Mucosa of gallbladder (tissue), 1 donor: Measurements from ENCODE around the gene SMIM45.

Source experiments
- DNase-seq: peaks from one replicate; pipeline ENCODE4 v3.0.0-alpha.2; 2020; ENCODE audit warnings: low spot score
- donor health status: DM: no; HTN: no; CAD: no.

SMIM45 gene

GRCh38 chr22:41915786-41916493, 36.0 kb upstream of the SMIM45 start:
- DNase-seq = no peak

DNA sequence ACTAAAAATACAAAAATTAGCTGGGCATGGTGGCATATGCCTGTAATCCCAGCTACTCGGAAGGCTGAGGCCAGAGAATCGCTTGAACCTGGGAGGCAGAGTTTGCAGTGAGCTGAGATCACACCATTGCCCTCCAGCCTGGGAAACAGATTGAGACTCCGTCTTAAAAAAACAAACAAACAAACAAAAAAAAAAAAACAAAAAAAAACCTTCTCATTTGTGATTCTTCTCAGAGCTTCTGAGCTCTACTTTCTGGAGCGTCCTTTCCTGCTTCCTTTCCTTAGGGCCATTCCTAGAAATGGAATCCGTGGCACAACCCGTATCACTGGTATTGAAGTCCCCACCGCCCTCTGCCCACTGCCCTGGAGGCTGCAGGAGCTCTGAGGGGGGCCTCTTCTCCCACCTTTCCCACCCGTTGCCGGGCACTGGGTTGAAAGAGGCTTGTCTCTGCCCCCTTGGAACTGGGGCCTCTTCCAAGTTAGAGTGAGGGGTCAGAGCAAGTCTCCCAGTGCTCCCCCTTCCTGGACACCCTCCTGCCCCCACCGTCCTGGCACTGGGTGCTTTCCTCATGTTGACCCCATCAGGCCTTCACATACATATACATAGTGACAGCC, 35.1 kb upstream of the SMIM45 start:
- DNase-seq = no peak

DNA sequence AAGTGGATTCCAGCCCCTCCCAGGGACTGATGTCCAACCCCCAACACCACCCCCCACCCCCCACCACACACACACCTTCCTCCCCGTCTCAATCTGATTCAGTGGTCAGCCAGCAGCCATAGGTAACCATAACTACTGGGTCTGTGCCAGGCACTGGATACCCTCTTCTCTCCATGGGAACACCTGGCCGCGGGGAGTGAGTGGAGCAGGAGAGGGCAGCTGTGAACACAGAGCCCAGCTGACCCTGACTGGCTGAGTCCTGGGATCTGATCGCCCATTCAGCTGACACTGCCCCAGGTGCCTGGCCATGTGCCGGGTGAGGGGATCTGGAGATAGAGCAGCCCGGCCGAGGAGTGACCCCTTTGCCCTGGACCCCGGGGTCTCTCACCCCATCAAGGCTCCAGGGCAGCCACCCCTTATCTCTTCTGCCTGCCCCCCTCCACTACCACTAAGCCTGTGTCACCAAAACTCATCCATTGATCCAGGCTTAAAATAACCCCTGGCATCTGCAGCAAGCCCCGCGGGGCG, 34.5 kb upstream of the SMIM45 start:
- DNase-seq = no peak

- DNase-seq = peak; percentile 43
Measured at GRCh38 chr22:41917903-41918791, 33.8 kb upstream of the SMIM45 start.

DNA sequence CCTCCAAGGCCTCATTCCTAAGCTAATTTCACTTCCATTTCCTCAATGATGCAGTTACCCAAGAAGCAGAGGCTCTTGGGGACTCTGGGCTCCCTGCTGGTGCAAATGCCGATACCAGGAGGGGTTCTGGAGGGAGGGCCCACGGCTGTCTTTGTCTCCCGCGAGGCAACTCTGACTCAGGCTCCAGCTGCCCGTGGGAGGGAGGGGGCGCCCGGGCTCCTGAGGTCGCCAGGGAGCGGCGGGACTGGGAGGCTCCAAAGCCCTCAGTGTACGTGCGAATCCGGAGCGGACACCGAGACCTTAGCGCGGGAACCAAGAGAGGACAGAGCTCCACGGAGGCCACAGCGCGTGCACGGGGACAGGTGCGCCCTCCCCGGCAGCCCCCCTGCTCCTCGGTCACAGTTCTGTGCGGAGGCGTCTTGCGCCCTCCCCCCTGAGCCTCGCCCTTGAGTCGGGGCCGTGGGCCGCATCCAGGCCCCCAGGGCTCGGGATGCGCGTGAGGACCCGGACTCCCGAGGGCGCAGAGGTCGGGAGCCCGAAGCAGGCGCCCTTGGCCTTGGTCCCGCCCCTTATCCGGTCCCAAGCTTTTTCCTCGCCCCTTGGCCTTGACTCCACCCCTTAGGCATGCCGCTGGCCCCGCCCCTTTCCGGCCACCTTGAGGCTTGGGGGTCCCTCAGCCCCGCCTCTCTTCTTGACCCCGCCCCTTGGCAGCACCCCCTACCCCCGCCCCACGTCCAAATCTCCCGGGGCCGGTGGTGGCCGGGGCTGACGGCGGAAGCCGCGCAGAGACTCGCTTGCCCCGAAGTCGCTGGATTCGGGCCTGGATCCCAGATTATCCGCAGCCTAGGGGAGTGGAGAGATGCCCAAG, 32.4 kb upstream of the SMIM45 start:
- DNase-seq = no peak

DNA sequence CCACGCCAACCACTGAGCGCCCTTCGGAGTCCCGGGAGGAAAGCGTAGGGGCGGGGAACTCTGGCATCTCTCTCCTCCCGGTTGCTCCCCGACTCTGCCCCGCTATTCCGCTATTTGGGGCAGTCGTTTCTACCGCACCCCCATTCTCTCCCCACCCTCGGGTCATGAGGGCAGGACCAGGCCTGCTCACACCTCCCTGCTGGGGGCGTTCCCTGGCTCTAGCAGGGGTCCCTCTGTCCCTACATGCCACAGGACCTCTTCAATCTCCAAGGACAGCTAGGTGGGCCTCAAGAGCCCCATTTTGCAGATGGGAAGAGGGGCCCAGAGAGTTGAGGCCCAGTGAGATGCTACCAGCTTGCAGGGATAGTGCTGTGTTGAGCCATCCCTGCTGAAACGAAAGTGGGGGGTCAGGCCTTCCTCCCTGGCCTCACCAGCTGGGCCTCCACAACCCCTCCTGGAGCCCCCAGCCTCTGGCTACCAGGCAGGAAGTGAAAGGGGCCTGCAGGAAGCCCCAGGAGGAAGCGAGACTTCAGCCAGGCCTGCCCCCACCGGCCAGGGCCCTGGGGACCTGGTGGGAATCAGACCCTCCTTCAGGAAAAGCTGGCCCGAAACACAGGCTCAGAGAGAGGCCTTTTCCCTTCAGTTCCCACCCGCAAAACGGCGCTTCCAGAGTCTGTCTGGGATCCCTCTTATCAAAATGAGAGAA, 31.5 kb upstream of the SMIM45 start:
- no peak for DNase-seq

DNA sequence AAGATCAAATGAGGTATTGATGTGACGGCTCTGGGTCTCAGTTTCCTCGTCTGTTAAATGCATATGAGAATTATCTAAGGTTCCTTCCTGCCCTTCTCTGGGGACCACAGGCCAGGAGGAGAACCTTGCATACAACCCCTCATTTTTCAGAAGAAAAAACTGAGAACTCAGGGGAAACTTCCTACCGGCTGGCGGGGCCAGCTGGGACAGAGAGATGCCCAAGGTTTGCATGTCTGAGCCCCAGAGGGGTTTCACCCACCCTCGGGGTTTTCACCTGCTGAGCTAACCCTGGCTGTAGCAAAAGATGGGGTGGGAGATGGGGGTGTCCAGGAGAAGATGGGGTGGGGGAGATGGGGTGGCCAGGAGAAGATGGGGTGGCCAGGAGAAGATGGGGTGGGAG, 29.6 kb upstream of the SMIM45 start:
- no peak for DNase-seq

DNA sequence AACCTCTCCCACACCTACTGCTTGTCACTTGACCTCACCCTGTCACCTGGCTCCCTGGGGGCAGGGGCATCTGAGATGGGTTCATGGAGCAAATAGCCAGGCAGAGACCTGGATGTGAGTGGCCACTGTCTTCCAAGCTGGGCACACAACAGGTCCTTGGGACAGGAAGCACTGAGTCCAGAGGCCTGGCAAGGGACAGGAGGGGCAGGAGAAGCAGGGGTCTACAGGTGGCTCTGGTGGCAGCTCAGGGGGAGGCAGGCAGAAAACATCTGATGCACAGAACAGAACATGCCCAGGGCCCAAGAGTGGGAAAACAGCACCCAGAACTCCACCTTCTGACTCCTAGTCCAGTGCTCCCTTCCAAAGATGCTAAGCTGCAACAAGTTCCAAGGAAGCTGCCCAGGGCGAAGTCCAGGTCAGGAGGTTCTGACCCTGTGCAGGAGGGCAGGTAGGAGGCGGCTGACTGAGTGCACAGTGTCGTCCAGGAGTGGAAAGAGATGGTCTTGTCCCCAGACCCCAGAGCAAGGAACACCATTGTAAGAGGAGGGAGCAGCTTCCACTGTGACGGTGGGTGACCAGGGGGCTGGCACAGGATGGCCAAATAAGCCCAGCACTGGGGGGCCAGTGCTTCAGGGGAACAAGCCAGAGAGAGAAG, 28.9 kb upstream of the SMIM45 start:
- DNase-seq = no peak

DNA sequence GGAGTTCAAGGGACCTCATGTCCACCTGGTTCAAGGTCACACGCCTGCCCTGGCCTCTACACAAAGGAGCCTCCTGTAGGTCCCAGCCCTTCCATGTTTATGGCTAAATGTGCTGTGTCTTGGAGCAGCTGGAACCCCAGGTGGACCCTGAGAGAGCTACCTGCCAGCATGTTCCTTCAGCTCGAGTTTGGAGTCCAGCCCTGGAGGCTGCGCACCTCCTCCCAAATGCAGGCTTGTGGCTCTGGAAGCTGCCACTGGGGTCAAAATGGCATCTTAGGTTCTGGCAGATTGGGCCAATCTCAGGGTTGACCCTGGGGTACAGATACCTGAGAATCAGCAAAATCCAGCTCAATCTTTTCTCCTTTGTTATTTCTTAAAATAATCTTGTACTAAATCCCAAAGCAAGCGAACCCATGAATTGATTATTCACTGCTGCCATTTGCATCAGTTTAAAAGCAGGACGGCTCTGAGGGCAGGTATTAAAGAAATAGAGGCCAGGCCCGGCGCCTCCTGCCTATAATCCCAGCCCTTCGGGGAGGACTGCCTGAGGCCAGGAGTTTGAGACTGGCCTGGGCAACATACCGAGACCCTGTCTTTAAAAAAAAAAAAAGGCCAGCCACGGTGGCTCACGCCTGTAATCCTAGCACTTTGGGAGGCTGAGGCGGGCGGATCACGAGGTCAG, 28.2 kb upstream of the SMIM45 start:
- no peak for DNase-seq

DNA sequence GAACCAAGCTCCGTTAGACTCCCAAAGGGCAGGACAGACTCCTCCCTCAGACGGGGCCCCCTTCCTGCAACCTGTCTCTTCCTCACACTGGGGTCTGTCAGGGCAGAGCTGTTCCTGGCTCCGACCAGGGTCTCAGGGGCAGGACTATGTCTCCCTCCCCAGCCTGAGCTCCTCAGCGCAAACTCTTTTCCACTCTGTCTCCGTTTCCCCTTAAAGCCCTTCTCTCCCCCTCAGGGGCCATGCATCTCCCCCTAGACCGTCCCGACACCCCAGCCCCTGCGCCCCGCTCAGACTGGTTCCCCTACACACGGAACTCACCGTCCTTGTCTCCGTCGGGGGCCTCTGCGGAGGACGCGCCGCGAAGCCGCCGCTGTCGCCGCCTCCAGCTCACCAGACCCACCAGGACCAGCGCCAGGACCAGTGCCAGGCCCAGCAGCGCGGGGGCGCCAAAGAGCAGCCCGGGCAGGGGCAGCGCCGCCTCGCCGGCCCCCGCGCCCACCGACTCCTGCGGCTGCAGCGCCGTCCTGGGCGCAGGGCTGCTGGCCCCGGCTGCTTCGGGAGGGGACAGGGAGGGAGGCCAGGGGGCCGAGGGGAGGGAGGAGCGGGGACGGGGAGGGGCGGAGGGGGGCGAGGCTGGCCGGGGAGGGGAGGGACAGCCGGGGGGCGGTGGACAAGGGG, 26.0 kb upstream of the SMIM45 start:
- peak; percentile 56 for DNase-seq

DNA sequence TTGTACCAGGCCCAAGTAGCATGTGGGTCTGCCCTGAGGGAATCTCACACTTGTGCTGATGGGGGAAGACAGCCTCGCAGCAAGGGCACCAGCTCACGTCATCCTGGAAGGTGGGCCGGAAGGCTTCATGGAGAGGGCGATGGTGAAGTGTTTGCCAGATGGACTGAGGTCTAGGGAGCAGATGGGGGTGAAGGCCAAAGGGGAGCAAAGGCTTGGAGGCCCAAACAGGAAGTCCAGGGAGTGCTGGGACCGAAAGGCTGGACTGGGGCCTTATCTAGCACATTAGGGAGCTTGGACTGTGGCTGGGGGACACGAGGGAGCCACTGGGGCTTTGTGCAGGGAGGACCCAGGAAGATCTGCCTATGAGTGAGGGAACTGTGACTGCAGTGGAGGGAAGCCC, 24.1 kb upstream of the SMIM45 start:
- no peak for DNase-seq

DNA sequence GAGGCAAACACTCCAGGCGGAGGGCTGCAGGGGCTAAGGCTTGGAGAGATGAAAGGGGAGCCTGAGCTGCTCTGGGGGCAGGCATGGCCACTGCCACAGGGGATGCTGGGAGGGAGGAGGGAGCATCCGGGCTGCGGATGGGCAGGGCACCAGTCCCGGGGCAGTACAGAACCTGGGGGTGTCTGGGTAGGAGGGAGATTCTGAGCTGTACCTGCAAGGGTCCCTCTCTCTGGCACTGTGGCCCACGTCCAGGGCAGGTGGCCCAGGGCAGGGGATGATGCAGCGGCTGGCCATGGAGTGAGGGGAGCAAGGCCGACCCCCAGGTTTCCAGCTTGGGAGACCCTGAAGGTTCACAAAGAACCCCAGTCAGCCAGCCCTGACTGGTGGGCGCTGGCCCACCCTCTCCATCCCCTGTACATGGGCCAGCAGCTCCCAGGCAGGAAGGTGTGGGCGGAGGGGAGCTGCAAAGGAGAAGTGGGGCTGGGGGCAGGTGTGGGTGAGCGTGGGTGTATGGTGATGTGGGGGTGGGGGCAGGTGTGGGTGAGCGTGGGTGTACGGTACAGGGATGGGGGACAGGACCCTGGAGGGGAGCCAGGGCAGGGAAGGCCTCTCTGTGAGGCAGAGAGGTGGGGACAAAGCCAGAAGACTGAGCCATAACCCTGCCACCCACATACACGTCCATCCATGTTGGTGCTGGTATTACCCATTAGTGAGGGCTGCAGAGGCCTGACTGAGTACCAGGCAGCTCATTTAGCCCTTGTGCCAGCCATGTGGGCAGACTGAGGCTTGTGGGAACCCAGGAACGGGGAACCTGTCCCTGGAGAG, 23.1 kb upstream of the SMIM45 start:
- DNase-seq = no peak

DNA sequence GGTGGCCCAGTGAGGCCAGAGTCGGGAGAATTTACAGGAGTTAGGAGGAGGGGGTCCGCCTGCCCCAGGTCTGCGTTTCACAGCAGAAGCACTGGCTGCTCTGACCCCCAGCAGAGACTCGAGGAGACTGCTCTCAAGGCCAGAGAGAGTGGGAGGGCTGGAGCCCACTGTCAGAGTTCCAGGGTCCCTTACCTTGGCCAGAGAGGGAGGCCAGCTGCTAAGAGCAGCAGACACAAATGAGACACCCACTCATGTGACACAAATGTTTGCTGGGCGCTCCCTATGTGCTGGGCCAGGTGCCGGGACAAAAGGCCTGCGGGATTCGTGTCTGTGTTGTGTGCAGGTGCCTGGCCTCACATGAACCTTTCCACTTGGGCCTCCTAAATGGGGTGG, 22.5 kb upstream of the SMIM45 start:
- DNase-seq = no peak

- DNase-seq = no peak
Measured at GRCh38 chr22:41931701-41932269, 20.2 kb upstream of the SMIM45 start.

DNA sequence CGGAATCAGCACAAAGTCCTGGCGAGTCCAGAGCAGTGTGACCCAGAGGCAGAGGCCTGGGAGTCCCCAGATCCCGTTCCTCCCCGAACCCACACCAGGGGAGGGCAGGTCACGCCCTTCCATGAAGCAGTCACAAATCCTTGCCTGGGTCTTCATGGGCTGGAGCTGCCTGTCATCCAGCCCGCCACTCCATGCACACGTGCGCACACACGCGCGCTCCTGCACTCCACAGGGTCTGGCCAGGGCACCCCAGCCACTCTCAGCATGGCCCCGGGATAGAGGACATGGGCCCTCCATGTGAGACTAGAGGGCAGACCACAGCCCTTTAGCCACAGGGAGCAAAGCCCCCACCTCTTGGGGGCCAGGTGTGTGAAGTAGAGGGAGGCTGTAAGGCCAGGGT, 19.6 kb upstream of the SMIM45 start:
- DNase-seq = no peak

DNA sequence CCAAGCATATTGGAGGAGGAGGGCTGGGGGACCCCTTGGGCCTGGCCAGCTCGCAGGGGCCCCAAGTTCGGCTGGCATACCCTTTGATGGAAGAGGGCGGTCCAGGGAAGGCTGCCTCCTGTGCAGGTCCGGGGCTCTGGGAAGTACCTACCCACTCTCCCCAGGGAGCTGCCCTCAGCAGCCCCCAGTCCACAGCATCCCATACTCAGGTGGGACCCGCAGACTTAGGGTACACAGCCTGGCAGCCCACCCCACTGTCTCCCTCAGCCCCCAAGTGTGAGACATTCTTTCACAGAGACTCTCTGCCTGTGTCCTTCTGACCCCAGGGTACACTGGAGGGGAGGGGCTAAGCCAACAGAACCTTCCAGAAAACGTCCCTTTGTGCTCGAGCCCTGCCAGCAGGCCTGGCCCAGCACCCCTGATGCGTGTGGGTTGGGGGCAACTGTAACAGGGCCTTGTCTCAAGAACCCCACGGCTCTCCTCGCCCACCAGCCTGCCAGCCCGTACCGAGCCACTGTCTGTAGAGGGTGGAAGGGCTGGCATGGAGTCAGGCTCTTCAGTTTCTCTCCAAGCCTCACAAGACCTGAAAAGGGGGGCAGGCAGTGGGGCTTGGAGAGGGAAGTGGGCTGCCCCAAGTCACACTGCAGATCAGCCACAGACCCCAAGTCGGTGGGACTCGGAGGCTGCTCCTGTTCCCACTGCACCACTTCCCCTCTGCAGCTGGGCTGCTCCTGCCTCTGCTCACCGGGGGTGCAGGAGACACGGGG, 18.4 kb upstream of the SMIM45 start:
- no peak for DNase-seq
